Neural progenitor cell (in vitro differentiated cells): Measurements from ENCODE around the gene KBTBD8. TPM values are rescaled to one million over a fixed set of nuclear protein-coding genes. Genes with fewer than 3 reads are reported as not detected.

Source experiments
- DNase-seq: peaks from one replicate; pipeline ENCODE4 v3.0.0-alpha.2; 2016; ENCODE audit warnings: low spot score
- H2AFZ ChIP-seq: fragments of 200-600 bp; sonication (generic); replicated peaks from 2 replicates; pipeline ENCODE4 v1.6.1; 2016; ENCODE audit warnings: antibody characterized with exemption
- H3F3A ChIP-seq: fragments of 200-600 bp; sonication (generic); 2 replicates; pipeline ENCODE4 v1.6.1; 2016; ENCODE audit warnings: antibody characterized with exemption, low read depth
- H3K27ac ChIP-seq: fragments of 200-600 bp; sonication (generic); 2 replicates; pipeline ENCODE4 v1.5.1; 2016; ENCODE audit warnings: mild to moderate bottlenecking
- H3K27me3 ChIP-seq: fragments of 200-600 bp; sonication (generic); 2 replicates; pipeline ENCODE4 v1.6.1; 2016; ENCODE audit warnings: mild to moderate bottlenecking, moderate library complexity
- H3K36me3 ChIP-seq: fragments of 200-600 bp; sonication (generic); 2 replicates; pipeline ENCODE4 v1.5.1; 2016
- H3K4me1 ChIP-seq: fragments of 200-600 bp; sonication (generic); 2 replicates; pipeline ENCODE4 v1.6.1; 2016; ENCODE audit warnings: mixed run types
- H3K4me2 ChIP-seq: fragments of 200-600 bp; sonication (generic); 2 replicates; pipeline ENCODE4 v1.6.1; 2016
- H3K4me3 ChIP-seq: fragments of 200-600 bp; sonication (generic); 2 replicates; pipeline ENCODE4 v1.5.1; 2016
- H3K79me2 ChIP-seq: fragments of 200-600 bp; sonication (generic); 2 replicates; pipeline ENCODE4 v1.6.1; 2016; ENCODE audit warnings: low read depth
- H3K9ac ChIP-seq: fragments of 200-600 bp; sonication (generic); 2 replicates; pipeline ENCODE4 v1.6.1; 2016
- H3K9me3 ChIP-seq: fragments of 200-600 bp; sonication (generic); 2 replicates; pipeline ENCODE4 v1.5.1; 2016; ENCODE audit warnings: low read depth
- H4K20me1 ChIP-seq: fragments of 200-600 bp; sonication (generic); 2 replicates; pipeline ENCODE4 v1.6.1; 2016; ENCODE audit warnings: low read depth
- H3K27ac Mint-ChIP-seq: 3 replicates; pipeline ENCODE4 v1.8.0; 2021; ENCODE audit warnings: mixed read lengths
- H3K27me3 Mint-ChIP-seq: 2 replicates; pipeline ENCODE4 v1.8.0; 2022; ENCODE audit warnings: low read depth, mild to moderate bottlenecking, inconsistent platforms, moderate library complexity, mixed read lengths; ENCODE audit not compliant: insufficient read depth
- H3K36me3 Mint-ChIP-seq: 3 replicates; pipeline ENCODE4 v1.8.0; 2021; ENCODE audit warnings: mixed read lengths
- H3K4me1 Mint-ChIP-seq: 3 replicates; pipeline ENCODE4 v1.8.0; 2021; ENCODE audit warnings: mixed read lengths
- H3K4me3 Mint-ChIP-seq: 3 replicates; pipeline ENCODE4 v1.8.0; 2021; ENCODE audit warnings: mild to moderate bottlenecking, moderate library complexity, mixed read lengths
- H3K9me3 Mint-ChIP-seq: 3 replicates; pipeline ENCODE4 v1.8.0; 2020; ENCODE audit warnings: mixed read lengths
- CTCF ChIP-seq: fragments of 200-600 bp; sonication (generic); IDR thresholded peaks from 2 replicates; pipeline ENCODE4 v1.5.1; 2017; ENCODE audit warnings: antibody characterized with exemption, mild to moderate bottlenecking
- EZH2 ChIP-seq: fragments of 200-600 bp; sonication (generic); IDR thresholded peaks from 2 replicates; pipeline ENCODE4 v1.6.1; 2017; ENCODE audit warnings: antibody characterized with exemption, mild to moderate bottlenecking, moderate library complexity
- EZH2phosphoT487 ChIP-seq: fragments of 200-600 bp; sonication (generic); IDR thresholded peaks from 2 replicates; pipeline ENCODE4 v1.6.1; 2017; ENCODE audit warnings: antibody characterized with exemption
- total RNA-seq: library from RNA; depleted of rRNA; stranded (reverse); fragments of >200 nt; gene quantifications from 2 replicates; pipeline ENCODE4 v1.2.3, GENCODE V29; 2015; ENCODE audit warnings: low replicate concordance

The KBTBD8 gene
- total RNA-seq, 1 donor from 2014 or later = 8.3 TPM

GRCh38 chr3:67016522-67017080 lies 18.5 kb downstream of the KBTBD8 start:
- Histone ChIP-seq H3K9me3 (no peaks in the 10 kb centered on the region), H3K4me3 (no peak overlapping the region), H2AFZ (no peak overlapping the region), H3K9ac (no peak overlapping the region), H3K27ac (no peak overlapping the region), H3K4me2 (no peak overlapping the region), H3K79me2 (no peaks in the 10 kb centered on the region), H3K4me1 (no peaks in the 10 kb centered on the region), H3F3A (no peaks in the 10 kb centered on the region), H3K27me3 (no peaks in the 10 kb centered on the region), H4K20me1 (no peaks in the 10 kb centered on the region), H3K36me3 (no peaks in the 10 kb centered on the region)
- Mint-ChIP-seq H3K4me3 (no peak overlapping the region), H3K4me1 (no peaks in the 10 kb centered on the region), H3K36me3 (no peaks in the 10 kb centered on the region), H3K9me3 (no peaks in the 10 kb centered on the region), H3K27me3 (peaks cover 6% of the 10 kb centered on the region), H3K27ac (no peak overlapping the region)
- no peak for DNase-seq
- TF ChIP-seq CTCF (no peak), EZH2 (no peak), EZH2phosphoT487 (no peak)

DNA sequence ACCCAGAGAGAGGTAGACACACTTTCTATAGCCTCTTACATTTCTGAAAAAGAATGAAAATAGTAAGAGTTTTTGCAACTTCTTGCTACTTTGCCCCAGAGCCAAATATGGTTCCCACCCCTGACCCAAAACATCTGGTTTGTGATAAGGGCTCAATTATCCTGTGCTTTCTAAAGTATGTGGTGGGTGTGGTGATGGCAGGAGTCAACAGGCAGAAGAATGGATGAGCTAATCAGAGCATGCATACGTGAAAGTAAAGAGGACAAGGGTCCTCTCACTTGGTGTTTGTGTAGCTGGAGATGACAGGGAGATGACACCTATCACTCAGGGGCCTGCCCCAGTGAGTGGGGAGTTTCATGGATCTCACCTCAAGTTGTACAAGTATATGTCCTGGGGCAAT lies 19.1 kb downstream of the KBTBD8 start:
- Histone ChIP-seq H2AFZ (no peak overlapping the region), H3K4me1 (no peaks in the 10 kb centered on the region), H3K4me2 (no peak overlapping the region), H3K4me3 (no peak overlapping the region), H3K9ac (no peak overlapping the region), H3F3A (no peaks in the 10 kb centered on the region), H3K36me3 (no peaks in the 10 kb centered on the region), H3K27ac (no peak overlapping the region), H3K79me2 (no peaks in the 10 kb centered on the region), H3K9me3 (no peaks in the 10 kb centered on the region), H4K20me1 (no peaks in the 10 kb centered on the region), H3K27me3 (no peaks in the 10 kb centered on the region)
- Mint-ChIP-seq H3K4me3 (no peak overlapping the region), H3K9me3 (no peaks in the 10 kb centered on the region), H3K4me1 (no peaks in the 10 kb centered on the region), H3K36me3 (no peaks in the 10 kb centered on the region), H3K27ac (no peak overlapping the region), H3K27me3 (peaks cover 6% of the 10 kb centered on the region)
- no peak for DNase-seq
- TF ChIP-seq EZH2phosphoT487 (no peak), EZH2 (no peak), CTCF (no peak)

DNA sequence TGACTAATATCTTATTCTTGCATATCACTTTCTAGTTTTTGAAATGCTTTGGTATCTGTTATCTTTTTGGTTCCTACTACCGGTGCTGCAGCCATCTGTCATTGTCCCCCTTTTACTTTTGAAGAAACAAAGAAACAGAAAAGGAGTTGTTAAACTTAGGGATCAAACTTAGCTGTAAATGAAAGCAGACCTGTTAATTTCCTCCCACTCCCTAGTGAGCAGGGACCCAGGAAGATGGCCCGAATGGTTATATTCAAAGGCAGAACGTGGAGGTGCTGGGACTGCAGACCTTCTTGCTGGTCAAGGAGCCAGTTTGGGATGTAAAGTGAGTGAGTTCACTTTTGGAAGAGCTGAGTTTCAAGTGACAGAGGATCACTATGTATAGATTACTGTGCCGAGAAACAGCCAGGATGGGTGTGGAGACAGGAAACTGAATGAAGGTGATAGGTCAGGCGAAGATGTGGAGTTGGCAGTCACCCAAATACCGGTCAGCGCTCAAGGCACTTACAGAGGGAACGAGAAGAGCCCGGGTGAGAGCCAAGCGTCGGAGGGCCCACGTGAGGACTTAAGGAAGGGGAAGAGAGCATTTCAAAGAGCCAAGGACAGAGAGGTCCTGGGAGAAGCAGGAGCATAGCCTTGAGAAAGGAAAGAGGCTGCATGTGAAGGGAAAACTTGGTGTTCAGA lies 20.1 kb downstream of the KBTBD8 start:
- H3K9me3 Mint-ChIP-seq = no peaks in the 10 kb centered on the region
- H3K9ac ChIP-seq = no peak overlapping the region
- H3K4me3 Mint-ChIP-seq = no peak overlapping the region
- H3K27ac ChIP-seq = no peak overlapping the region
- H3K4me1 Mint-ChIP-seq = no peaks in the 10 kb centered on the region
- no peak overlapping the region for H3K4me2 ChIP-seq
- no peaks in the 10 kb centered on the region for H4K20me1 ChIP-seq
- DNase-seq = no peak
- H3K79me2 ChIP-seq = no peaks in the 10 kb centered on the region
- no peaks in the 10 kb centered on the region for H3F3A ChIP-seq
- H2AFZ ChIP-seq = peak overlapping the region; percentile 82
- no peaks in the 10 kb centered on the region for H3K36me3 Mint-ChIP-seq
- H3K27ac Mint-ChIP-seq = no peak overlapping the region
- H3K36me3 ChIP-seq = no peaks in the 10 kb centered on the region
- no peaks in the 10 kb centered on the region for H3K9me3 ChIP-seq
- no peak overlapping the region for H3K4me3 ChIP-seq
- TF ChIP-seq CTCF (no peak), EZH2phosphoT487 (no peak), EZH2 (no peak)
- no peaks in the 10 kb centered on the region for H3K27me3 ChIP-seq
- no peaks in the 10 kb centered on the region for H3K4me1 ChIP-seq
- H3K27me3 Mint-ChIP-seq = peaks cover 6% of the 10 kb centered on the region
